ENCODE results near the gene TEX12.
A peak's percentile ranks its signal among the peaks of the same experiment; 100 is the strongest.

Gene TEX12

GRCh38 chr11:112219476-112220232 lies 52.5 kb downstream of the TEX12 start:
- Histone ChIP-seq H4K20me1 (ENCODE audit: control insufficient read depth, insufficient read depth, low read depth, low read length) (no peaks in the 10 kb centered on the region), H3K4me2 (ENCODE audit: low read length) (no peak overlapping the region), H3K27ac (ENCODE audit: low read depth, low read length) (no peak overlapping the region), H3K36me3 (ENCODE audit: control insufficient read depth, low read length) (no peaks in the 10 kb centered on the region), H3K9me2 (replicated peaks; ENCODE audit: control insufficient read depth, low read length) (no peaks in the 10 kb centered on the region), H3K4me1 (ENCODE audit: control insufficient read depth, low read length) (0 out of 2 replicates have a peak, but pooled peaks cover 3% of the 10 kb centered on the region), H3K79me2 (ENCODE audit: control insufficient read depth, low read length) (no peaks in the 10 kb centered on the region), H3K4me3 (ENCODE audit: low read length) (no peak overlapping the region), H3K27me3 (ENCODE audit: control insufficient read depth, low read length) (no peaks in the 10 kb centered on the region), H3K9me3 (ENCODE audit: control insufficient read depth, insufficient read depth, low read length) (no peaks in the 10 kb centered on the region), H3F3A (ENCODE audit: control insufficient read depth, insufficient read depth) (no peaks in the 10 kb centered on the region)
- TF ChIP-seq CTCF (IDR thresholded peaks at IDR 0.05; ENCODE audit: low read depth, low read length, poor library complexity, severe bottlenecking), result peak; percentile 79
- no peak for TF ChIP-seq EZH2phosphoT487 (IDR thresholded peaks at IDR 0.05; ENCODE audit: borderline replicate concordance, low read length)

- Histone ChIP-seq H3K9me3 (ENCODE audit: control insufficient read depth, insufficient read depth, low read length) (no peaks in the 10 kb centered on the region), H3F3A (ENCODE audit: control insufficient read depth, insufficient read depth) (no peaks in the 10 kb centered on the region), H3K9me2 (replicated peaks; ENCODE audit: control insufficient read depth, low read length) (no peaks in the 10 kb centered on the region), H3K27ac (ENCODE audit: low read depth, low read length) (no peak overlapping the region), H3K4me2 (ENCODE audit: low read length) (no peak overlapping the region), H3K79me2 (ENCODE audit: control insufficient read depth, low read length) (no peaks in the 10 kb centered on the region), H3K4me1 (ENCODE audit: control insufficient read depth, low read length) (peaks cover 6% of the 10 kb centered on the region; the same call in 1 of the 2 replicates), H3K36me3 (ENCODE audit: control insufficient read depth, low read length) (no peaks in the 10 kb centered on the region), H3K4me3 (ENCODE audit: low read length) (no peak overlapping the region), H3K27me3 (ENCODE audit: control insufficient read depth, low read length) (no peaks in the 10 kb centered on the region), H4K20me1 (ENCODE audit: control insufficient read depth, insufficient read depth, low read depth, low read length) (no peaks in the 10 kb centered on the region)
- TF ChIP-seq EZH2phosphoT487 (IDR thresholded peaks at IDR 0.05; ENCODE audit: borderline replicate concordance, low read length), result no peak
- no peak for TF ChIP-seq CTCF (IDR thresholded peaks at IDR 0.05; ENCODE audit: low read depth, low read length, poor library complexity, severe bottlenecking)
Observed at GRCh38 chr11:112221274-112221835, 54.2 kb downstream of the TEX12 start.

Measured in DOHH2 (cell line).